GM18511 (cell line): Measurements from ENCODE around the gene LRRC40.
"Not testable (repeated sequence)": the region's sequence is repeated elsewhere in the genome, so short reads cannot be mapped to it uniquely, and the experiment has no call there.

ENCODE experiments used
- ATAC-seq: cut with Tn5 transposase; IDR thresholded peaks from one replicate; pipeline ENCODE4 v1.9.1; 2021; ENCODE audit warnings: mild to moderate bottlenecking, moderate library complexity; ENCODE audit not compliant: unreplicated experiment

Gene LRRC40

GRCh38 chr1:70204139-70204538 is 1.2 kb downstream of the LRRC40 start:
- no peak for ATAC-seq

GRCh38 chr1:70202173-70202758 is 3.1 kb downstream of the LRRC40 start:
- peak; percentile 20 for ATAC-seq

GRCh38 chr1:70200065-70200464 is 5.3 kb downstream of the LRRC40 start:
- ATAC-seq, result no peak

DNA sequence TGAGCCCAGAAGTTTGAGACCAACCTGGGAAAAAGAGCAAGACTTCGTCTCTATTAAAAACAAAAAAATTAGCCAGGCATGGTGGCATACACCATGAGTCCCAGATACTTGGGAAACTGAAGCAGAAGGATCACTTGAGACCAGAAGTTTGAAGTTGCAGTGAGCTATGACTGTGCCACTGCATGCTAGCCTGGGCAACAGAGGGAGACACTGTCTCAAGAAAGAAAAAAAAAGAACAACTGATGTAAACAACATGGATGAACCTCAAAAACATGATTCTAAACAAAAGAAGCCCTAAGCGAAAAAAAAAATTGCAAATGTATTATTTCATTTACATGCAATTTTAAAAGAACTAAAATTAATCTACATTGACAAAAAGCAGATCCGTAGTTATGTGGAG is 9.0 kb downstream of the LRRC40 start:
- ATAC-seq, result no peak

GRCh38 chr1:70195342-70195741 is 10.0 kb downstream of the LRRC40 start:
- peak; percentile 92 for ATAC-seq

DNA sequence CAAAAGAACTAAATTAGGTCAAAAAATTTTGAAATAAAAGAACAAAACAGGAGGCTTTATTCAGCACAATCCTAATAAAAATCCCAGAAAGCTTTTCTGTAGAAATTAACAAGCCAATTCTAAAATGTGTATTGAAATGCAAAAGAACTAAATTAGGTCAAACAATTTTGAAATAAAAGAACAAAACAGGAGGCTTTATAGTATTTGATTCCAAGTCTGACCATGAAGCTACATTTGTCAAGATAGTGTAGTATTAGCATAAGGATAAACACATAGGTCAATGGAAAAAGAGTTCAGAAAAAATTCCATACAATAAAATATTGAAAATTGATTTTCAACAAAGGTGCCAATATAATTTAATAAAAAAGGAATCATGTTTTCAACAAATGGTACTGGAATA is 10.8 kb downstream of the LRRC40 start:
- ATAC-seq, result no peak

GRCh38 chr1:70192446-70192845 is 12.9 kb downstream of the LRRC40 start:
- not testable (repeated sequence) for ATAC-seq

DNA sequence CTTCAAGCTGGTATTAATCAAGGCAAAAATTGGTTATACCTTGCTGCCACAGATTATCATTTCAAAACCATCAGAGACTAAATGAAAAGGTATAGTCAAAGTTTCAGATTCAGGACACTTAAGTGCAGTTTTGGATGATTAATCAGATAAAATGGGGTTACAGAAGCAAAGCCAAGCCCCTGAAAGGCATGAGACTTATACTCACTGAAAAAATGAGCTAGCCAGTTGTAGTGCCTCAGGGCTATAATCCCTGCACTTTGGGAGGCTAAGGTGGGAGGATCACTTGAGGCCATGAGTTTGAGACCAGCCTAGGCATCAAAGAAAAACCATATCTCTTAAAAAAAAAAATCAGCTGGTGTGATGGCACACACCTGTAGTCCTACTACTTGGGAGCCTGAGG is 15.2 kb downstream of the LRRC40 start:
- no peak for ATAC-seq

DNA sequence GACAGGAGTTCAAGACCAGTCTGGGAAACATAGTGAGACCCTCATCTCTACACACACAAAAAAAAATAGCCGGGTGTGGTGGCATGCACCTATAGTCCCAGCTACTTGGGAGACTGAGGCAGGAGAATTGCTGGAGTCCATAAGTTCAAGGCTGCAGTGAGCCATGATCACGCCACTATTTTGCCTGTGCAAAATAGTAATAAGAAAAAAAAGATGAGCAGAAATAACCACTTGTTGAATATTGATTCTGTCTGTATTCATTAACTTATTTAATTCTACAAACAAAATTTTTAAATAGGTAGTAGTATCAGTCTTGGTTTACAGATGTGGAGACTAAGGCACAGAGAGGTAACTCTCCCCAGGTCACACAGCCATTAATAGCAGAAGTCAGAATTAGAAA is 16.9 kb downstream of the LRRC40 start:
- ATAC-seq, result no peak

- ATAC-seq, result not testable (repeated sequence)
These were observed 20.2 kb downstream of the LRRC40 start for GRCh38 chr1:70185181-70185580.

GRCh38 chr1:70171512-70171911 is 33.9 kb downstream of the LRRC40 start:
- ATAC-seq, result no peak

DNA sequence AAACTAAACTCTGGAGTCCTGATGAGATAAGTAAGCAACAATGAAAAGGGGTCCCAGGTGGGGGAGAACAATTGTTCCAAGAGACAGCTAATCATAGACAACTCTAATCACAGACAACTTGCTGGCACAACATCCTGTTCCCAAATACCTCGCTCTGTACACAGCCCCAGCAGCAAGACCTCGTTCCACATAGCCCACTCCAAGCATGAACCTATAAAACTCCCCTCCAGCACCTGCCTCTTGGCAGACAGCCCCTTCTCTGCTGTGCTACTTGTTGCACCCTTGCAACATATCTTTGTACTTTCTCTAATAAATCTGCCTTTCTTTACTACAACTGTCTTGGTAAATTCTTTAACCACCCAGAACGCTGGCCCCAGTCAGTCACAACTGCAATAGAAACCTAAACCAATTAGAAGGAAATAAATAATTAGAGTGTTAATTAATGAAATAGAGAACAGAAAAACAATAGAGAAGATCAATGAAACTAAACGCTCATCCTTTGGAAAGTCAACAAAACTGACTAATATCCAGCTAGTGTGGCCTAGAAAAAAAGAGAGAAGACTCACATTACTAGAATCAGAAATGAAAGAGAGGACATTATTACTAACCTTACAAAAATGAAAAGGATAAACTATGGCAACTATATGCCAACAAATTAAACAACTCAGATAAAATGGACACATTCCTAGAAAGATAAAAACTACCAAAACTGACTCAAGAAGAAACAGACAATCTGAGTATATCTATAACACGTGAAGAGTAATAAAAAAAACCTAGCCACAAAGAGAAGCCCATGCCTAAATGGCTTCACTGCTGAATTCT is 36.1 kb downstream of the LRRC40 start:
- ATAC-seq, result no peak

DNA sequence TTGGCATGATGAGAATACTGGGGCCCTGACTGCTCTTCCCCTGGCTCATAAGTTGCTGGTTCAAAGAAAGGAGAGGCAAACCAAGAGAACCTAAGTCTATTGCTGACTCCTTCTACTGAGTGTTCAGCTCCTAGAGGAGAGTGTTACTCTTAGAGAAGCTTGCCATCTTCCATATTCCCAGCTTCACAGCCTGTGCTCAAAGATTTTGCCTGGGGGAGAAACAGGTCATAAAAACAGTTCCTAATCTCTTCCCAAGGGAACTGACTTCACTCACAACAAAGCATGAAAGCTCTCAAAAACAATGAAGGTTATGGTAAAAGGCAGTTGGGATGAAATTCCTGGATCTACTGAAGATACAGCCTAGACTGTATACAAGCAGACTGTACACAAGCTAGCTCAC is 37.1 kb downstream of the LRRC40 start:
- ATAC-seq, result no peak

- no peak for ATAC-seq
These were observed 41.0 kb downstream of the LRRC40 start for GRCh38 chr1:70164350-70164749.

- ATAC-seq, result no peak
These were observed 48.8 kb downstream of the LRRC40 start for GRCh38 chr1:70156529-70157120.

GRCh38 chr1:70153739-70154138 is 51.6 kb downstream of the LRRC40 start:
- ATAC-seq, result no peak

- ATAC-seq, result no peak
These were observed 54.9 kb downstream of the LRRC40 start for GRCh38 chr1:70150444-70150843.

DNA sequence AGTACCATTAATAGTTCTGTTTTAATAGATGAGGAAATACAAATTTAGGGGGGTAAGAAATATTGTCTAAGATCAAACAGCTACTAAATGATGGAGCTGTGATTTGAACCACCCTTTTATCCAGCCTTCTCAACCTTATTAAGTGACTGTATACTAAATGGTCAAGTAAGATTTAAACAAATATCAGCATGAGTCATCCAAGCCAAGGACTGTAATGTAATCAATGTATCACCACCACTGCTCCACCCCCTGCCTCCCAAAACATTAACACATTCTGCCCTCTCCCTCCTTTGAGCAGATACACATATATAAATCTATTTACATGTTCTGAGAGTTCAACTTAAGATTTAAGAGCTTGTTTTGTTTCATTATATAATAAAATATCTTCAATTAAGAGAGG is 58.9 kb downstream of the LRRC40 start:
- no peak for ATAC-seq

- ATAC-seq, result no peak
These were observed 62.2 kb downstream of the LRRC40 start for GRCh38 chr1:70143048-70143659.

DNA sequence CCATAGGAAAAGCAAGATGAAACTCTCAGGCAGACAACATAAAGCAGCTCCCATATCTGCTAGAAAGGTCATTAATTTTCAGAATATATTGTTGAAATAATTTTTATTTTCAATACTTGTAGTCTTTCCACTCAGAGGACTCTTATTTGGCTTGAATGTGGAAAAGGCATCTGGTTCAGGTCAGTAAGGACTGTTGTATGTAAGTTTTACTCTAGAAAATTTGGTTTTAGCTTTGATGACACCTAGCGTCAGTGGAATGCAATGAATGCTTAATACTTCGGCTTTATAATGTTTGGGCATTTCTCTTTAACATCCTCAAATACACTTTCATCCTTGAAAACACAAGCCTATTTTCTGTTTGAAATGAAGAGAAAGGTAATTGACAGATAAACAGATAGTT is 63.3 kb downstream of the LRRC40 start:
- no peak for ATAC-seq

GRCh38 chr1:70140894-70141293 is 64.5 kb downstream of the LRRC40 start:
- no peak for ATAC-seq

DNA sequence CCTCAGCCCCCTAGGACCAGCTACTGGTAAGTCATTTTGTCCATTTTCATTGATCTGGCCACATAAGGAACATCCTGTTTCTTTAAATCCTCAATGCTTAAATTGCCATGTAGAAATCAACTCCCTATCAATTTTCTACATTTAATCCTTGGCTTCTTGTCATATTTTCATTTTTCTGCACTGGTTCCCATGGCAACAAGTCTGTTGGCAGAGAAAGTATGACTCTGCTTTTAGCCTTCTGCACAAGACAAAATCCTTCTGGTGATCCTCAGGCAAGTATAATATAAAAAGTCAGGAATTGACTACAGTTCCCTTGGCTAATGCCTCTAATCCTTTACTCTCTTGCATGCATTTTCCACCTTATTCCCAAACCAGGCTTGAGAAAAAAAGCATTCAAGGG is 65.0 kb downstream of the LRRC40 start:
- ATAC-seq, result no peak
